A549 (cell line): ENCODE results near the gene BEST2. TPM values are rescaled to one million over a fixed set of nuclear protein-coding genes. Genes with fewer than 3 reads are reported as not detected.

Source experiments
- ATAC-seq, 2 experiments: fragments of 200-7000 bp in 1 of 2; fragments of >200 bp in 1 of 2; cut with Nextera tagmentation in 1 of 2; cut with Tn5 transposase in 1 of 2; 3 replicates each; pipeline versions ENCODE4 v1.8.0 to v1.9.1; 2018 to 2020; ENCODE audit warnings: mild to moderate bottlenecking in 1 of 2, moderate library complexity in 1 of 2
- CTCF ChIA-PET: fragments of 300-600 bp; sonication (Branson Sonifier 250); formaldehyde crosslinking; extraction: SDS; loops from one replicate; lab custom pipeline; 2021; ENCODE audit warnings: antibody characterized with exemption, inconsistent platforms; lab: Yijun Ruan, JAX
- POLR2A ChIA-PET: fragments of 350-600 bp; formaldehyde crosslinking; extraction: SDS; loops from one replicate; lab custom pipeline; 2021; ENCODE audit warnings: antibody characterized with exemption, inconsistent platforms; lab: Yijun Ruan, JAX
- DNase-seq, 2 experiments: peaks; one replicate each; pipeline versions ENCODE4 v3.0.0 to v3.0.0-alpha.2; 2011 to 2016; ENCODE audit warnings: low read depth in 1 of 2, low spot score in 1 of 2
- FAIRE-seq: peaks from 2 replicates; lab custom pipeline; 2011; peaks lifted over from hg19 to GRCh38; lab: Jason Lieb, UNC
- H3K27ac ChIP-seq, 2 experiments: fragments of >200 bp; sonication (Bioruptor Twin); formaldehyde crosslinking; 3 replicates each; pipeline ENCODE4 v1.5.1; 2016 to 2017
- H3K4me1 ChIP-seq: fragments of >200 bp; sonication (Bioruptor Twin); formaldehyde crosslinking; 3 replicates; pipeline ENCODE4 v1.6.1; 2016
- H3K4me2 ChIP-seq: fragments of >200 bp; sonication (Bioruptor Twin); formaldehyde crosslinking; 3 replicates; pipeline ENCODE4 v1.6.1; 2016
- H3K4me3 ChIP-seq: fragments of >200 bp; sonication (Bioruptor Twin); formaldehyde crosslinking; 3 replicates; pipeline ENCODE4 v1.5.1; 2016
- H3K9me3 ChIP-seq: fragments of >200 bp; sonication (Bioruptor Twin); formaldehyde crosslinking; 3 replicates; pipeline ENCODE4 v1.6.1; 2016
- FOSL2 ChIP-seq, 2 experiments: fragments of 450-650 bp in 1 of 2; fragments of >200 bp in 1 of 2; sonication (Bioruptor Twin) in 1 of 2; formaldehyde crosslinking; IDR thresholded peaks; 2 replicates each; pipeline versions ENCODE4 v1.5.0 to v1.6.1; 2016 to 2020; ENCODE audit warnings: mild to moderate bottlenecking in 1 of 2, moderate library complexity in 1 of 2
- RAD21 ChIP-seq, 2 experiments: fragments of >200 bp in 1 of 2; sonication (Bioruptor Twin) in 1 of 2; formaldehyde crosslinking in 1 of 2; IDR thresholded peaks in 1 of 2; conservative IDR thresholded peaks in 1 of 2; 2 replicates in 1 of 2; 3 replicates in 1 of 2; pipeline ENCODE4 v1.6.1; 2012 to 2018; ENCODE audit warnings: inconsistent platforms in 1 of 2
- SMC3 ChIP-seq: fragments of >200 bp; sonication (Bioruptor Twin); formaldehyde crosslinking; IDR thresholded peaks from 3 replicates; pipeline ENCODE4 v1.6.1; 2018; ENCODE audit warnings: inconsistent platforms
- TFCP2L1 ChIP-seq: fragments of 250-450 bp; sonication (Bioruptor Pico); IDR thresholded peaks from 2 replicates; pipeline ENCODE4 v1.5.0; 2021; ENCODE audit warnings: mild to moderate bottlenecking
- WGBS: methylation state at CpG from one replicate; pipeline ENCODE4 v1.1.6; 2017; ENCODE audit errors: missing lambda C conversion rate; 5-methylcytosine and 5-hydroxymethylcytosine counted together
- polyA plus RNA-seq, 4 experiments: library from polyadenylated mRNA; depleted of rRNA in 3 of 4; stranded (reverse); fragments of >200 nt; fragmentation: RNase III in 1 of 4; extraction: RNeasy Plus Mini Kit Qiagen cat#74134 plus additional on column Dnase treatment in 1 of 4; gene quantifications; 2 replicates in 3 of 4; 3 replicates in 1 of 4; pipeline ENCODE4 v1.2.3, GENCODE V29; 2011 to 2017
- TF ChIP-seq, protein P1 (sequence below): IDR thresholded peaks from 2 replicates; pipeline ENCODE4 v1.6.1; 2012
- TF ChIP-seq, protein P2 (sequence below): fragments of 200-600 bp; sonication (generic); IDR thresholded peaks from 2 replicates; pipeline ENCODE4 v1.6.1; 2016; ENCODE audit warnings: antibody characterized with exemption, mild to moderate bottlenecking, moderate library complexity
- TF ChIP-seq, protein P3 (sequence below): fragments of >200 bp; sonication (Bioruptor Twin); formaldehyde crosslinking; IDR thresholded peaks from 3 replicates; pipeline ENCODE4 v1.5.1; 2016
- TF ChIP-seq, protein P4 (sequence below): IDR thresholded peaks from 2 replicates; pipeline ENCODE4 v1.6.1; 2012

The BEST2 gene
- polyA plus RNA-seq, 2 of the 4 experiments (the other 2 are of a cell fraction) = not detected

DNA sequence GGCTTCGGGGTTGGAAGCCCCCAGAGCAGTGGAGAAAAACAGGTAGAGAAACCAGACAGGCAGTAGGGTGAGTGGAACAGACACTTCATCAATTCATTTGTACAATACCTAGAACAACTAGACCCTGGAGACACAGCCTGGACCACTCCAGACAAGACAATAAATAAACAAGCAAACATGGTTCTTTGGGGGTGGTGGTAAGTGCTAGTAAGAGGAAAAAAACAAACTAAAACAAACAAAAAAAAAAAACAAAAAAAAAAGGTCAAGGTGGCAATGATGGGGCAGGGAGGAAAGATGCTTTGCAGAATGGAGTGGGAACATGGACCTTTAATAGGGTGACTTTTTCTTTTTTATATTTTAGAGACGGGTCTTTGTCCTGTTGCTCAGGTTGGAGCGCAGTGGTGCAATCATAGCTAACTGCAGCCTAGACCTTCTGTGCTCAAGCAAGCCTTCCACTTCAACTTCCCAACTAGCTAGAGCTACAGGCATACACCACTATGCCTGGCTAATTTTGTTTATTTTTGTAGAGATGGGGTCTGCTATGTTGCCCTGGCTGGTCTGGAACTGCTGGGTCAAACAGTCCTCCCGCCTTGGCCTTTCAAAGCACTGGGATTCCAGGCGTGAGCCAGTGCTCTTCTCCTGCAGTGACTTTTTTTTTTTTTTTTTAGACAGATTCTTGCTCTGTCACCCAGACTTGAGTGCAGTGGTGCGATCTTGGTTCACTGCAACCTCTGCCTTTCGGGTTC lies 42.8 kb downstream of the BEST2 start:
- POLR2A ChIA-PET = interaction anchor here (0.7 to 6.5 kb wide), 4 partner anchors 17 to 67 kb away, joined by 4 to 122 read pairs (median 18); no protein-coding TSS in a partner anchor
- Histone ChIP-seq H3K4me1 (peaks cover 29% of the 10 kb centered on the region), H3K27ac (peak overlapping the region; percentile 96 to 99), H3K4me3 (peak overlapping the region; percentile 92), H3K4me2 (peak overlapping the region; percentile 86), H3K9me3 (no peaks in the 10 kb centered on the region)
- ATAC-seq = no peak
- TF ChIP-seq FOSL2 (IDR thresholded peaks at IDR 0.05) = no peak
- no peak for TF ChIP-seq FOSL2 (CRISPR knock-in tag; IDR thresholded peaks at IDR 0.05)
- peak; percentile 86 for TF ChIP-seq TFCP2L1 (CRISPR knock-in tag)
- WGBS = 69% methylated on average over 7 of the region's 7 CpGs
- peak in 1 of 2 experiments; percentile 66 for DNase-seq
- CTCF ChIA-PET = interaction anchor here (0.6 to 17.4 kb wide), 9 partner anchors 11 to 118 kb away, joined by 4 to 901 read pairs (median 18); partner anchors contain the start of genes GET3, HOOK2 and RNASEH2A
- FAIRE-seq = no peak

DNA sequence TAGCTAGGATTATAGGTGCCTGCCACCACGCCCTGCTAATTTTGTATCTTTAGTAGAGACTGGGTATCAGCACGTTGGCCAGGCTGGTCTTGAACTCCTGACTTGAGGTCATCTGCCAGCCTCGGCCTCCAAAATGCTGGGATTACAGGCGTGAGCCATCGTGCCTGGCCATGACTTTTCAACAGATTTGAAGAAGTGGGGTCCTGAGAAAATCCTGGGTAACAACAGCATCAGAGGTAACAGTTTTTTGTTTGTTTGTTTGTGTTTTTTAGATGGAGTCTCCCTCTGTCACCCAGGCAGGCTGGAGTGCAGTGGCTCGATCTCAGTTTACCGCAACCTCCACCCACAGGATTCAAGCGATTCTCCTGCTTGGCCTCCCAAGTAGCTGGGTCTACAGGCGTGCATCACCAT lies 43.4 kb downstream of the BEST2 start:
- Histone ChIP-seq H3K4me3 (no peak overlapping the region), H3K4me1 (peaks cover 29% of the 10 kb centered on the region), H3K9me3 (no peaks in the 10 kb centered on the region), H3K4me2 (peak overlapping the region; percentile 86; the same call in 2 of the 3 replicates), H3K27ac (peak overlapping the region; percentile 96 to 99)
- FAIRE-seq (no peak), ATAC-seq (no peak), DNase-seq (peak in 1 of 2 experiments; percentile 54)
- 93% methylated on average over 9 of the region's 9 CpGs for WGBS
- TF ChIP-seq, protein P1, sequence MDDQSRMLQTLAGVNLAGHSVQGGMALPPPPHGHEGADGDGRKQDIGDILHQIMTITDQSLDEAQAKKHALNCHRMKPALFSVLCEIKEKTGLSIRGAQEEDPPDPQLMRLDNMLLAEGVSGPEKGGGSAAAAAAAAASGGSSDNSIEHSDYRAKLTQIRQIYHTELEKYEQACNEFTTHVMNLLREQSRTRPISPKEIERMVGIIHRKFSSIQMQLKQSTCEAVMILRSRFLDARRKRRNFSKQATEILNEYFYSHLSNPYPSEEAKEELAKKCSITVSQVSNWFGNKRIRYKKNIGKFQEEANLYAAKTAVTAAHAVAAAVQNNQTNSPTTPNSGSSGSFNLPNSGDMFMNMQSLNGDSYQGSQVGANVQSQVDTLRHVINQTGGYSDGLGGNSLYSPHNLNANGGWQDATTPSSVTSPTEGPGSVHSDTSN = 0 out of 2 replicates have a peak, but pooled peaks have one; percentile 8
- TF ChIP-seq, protein P2, sequence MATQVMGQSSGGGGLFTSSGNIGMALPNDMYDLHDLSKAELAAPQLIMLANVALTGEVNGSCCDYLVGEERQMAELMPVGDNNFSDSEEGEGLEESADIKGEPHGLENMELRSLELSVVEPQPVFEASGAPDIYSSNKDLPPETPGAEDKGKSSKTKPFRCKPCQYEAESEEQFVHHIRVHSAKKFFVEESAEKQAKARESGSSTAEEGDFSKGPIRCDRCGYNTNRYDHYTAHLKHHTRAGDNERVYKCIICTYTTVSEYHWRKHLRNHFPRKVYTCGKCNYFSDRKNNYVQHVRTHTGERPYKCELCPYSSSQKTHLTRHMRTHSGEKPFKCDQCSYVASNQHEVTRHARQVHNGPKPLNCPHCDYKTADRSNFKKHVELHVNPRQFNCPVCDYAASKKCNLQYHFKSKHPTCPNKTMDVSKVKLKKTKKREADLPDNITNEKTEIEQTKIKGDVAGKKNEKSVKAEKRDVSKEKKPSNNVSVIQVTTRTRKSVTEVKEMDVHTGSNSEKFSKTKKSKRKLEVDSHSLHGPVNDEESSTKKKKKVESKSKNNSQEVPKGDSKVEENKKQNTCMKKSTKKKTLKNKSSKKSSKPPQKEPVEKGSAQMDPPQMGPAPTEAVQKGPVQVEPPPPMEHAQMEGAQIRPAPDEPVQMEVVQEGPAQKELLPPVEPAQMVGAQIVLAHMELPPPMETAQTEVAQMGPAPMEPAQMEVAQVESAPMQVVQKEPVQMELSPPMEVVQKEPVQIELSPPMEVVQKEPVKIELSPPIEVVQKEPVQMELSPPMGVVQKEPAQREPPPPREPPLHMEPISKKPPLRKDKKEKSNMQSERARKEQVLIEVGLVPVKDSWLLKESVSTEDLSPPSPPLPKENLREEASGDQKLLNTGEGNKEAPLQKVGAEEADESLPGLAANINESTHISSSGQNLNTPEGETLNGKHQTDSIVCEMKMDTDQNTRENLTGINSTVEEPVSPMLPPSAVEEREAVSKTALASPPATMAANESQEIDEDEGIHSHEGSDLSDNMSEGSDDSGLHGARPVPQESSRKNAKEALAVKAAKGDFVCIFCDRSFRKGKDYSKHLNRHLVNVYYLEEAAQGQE = no peak
- CTCF ChIA-PET = interaction anchor here (0.9 to 17.4 kb wide), 16 partner anchors 8 to 118 kb away, joined by 4 to 901 read pairs (median 15); partner anchors contain the start of genes GET3, HOOK2, MAST1 and RNASEH2A
- POLR2A ChIA-PET = interaction anchor here (0.7 to 6.5 kb wide), 4 partner anchors 17 to 67 kb away, joined by 3 to 122 read pairs (median 4); no protein-coding TSS in a partner anchor

DNA sequence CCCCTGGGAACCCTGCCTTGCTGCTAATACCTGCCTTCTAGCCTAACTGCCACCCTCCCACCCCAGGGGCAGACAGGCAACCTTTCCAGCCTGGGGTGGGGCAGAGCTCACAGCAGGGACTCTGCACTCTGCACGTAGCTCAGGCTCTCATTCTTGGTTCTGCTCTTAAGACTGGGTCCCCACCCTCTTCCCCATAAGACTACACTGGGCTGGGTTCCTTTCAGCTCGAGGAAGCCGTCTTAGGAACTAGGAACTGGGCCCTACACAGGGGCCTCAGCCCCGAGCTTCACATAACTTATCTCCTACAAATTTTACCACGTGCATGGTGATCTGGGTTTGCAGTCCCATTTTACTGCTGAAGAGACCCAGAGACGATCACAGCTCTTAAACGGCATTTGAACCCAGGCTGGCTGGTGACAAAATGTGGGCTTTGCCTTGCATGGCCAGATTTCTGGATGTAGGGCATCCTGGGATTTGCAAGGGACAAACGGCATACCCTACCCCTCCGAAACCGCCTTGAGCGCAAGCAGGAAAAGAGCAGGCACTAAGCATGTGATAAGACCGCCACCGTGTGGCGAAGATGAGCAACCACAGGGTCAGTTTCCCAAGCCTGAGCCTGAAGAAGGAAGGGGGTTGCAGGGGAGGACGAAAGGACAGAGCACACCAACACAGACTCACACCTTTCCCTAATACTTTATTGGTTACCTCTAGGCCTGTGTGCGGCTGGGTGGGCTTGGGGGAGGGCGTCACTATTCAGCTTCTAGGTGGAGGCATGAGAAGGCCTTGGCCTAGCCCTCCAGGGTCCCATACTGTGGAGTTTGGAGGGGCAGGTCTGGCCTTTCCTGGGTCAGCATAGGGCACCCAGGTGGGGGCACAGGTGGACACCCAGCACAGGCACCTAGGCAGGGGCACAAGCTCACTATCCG lies 44.8 kb downstream of the BEST2 start:
- FAIRE-seq = no peak

More for the DNA sequence above, 44.8 kb downstream of the BEST2 start:
- ChIA-PET CTCF (interaction anchor here (0.6 to 17.4 kb wide), 37 partner anchors 9 to 120 kb away, joined by 3 to 901 read pairs (median 5); partner anchors contain the start of genes BEST2, GET3, HOOK2 and MAST1), POLR2A (interaction anchor here (0.8 to 6.5 kb wide), 3 partner anchors 19 to 30 kb away, joined by 3 to 122 read pairs (median 3); no protein-coding TSS in a partner anchor)
- peak; percentile 27 to 34; a peak in 4 of 6 replicates for ATAC-seq
- peak overlapping the region; percentile 69 to 84 for H3K27ac ChIP-seq
- TF ChIP-seq RAD21 (conservative IDR thresholded peaks at IDR 0.05 in 1 of 2, IDR thresholded peaks at IDR 0.05 in 1 of 2) (peak; percentile 95 to 98), SMC3 (peak; percentile 93)
- TF ChIP-seq, protein P3, sequence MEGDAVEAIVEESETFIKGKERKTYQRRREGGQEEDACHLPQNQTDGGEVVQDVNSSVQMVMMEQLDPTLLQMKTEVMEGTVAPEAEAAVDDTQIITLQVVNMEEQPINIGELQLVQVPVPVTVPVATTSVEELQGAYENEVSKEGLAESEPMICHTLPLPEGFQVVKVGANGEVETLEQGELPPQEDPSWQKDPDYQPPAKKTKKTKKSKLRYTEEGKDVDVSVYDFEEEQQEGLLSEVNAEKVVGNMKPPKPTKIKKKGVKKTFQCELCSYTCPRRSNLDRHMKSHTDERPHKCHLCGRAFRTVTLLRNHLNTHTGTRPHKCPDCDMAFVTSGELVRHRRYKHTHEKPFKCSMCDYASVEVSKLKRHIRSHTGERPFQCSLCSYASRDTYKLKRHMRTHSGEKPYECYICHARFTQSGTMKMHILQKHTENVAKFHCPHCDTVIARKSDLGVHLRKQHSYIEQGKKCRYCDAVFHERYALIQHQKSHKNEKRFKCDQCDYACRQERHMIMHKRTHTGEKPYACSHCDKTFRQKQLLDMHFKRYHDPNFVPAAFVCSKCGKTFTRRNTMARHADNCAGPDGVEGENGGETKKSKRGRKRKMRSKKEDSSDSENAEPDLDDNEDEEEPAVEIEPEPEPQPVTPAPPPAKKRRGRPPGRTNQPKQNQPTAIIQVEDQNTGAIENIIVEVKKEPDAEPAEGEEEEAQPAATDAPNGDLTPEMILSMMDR = peak; percentile 90
- TF ChIP-seq, protein P4, sequence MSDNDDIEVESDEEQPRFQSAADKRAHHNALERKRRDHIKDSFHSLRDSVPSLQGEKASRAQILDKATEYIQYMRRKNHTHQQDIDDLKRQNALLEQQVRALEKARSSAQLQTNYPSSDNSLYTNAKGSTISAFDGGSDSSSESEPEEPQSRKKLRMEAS = no peak; the same call in none of the 2 replicates
- H3K9me3 ChIP-seq = no peaks in the 10 kb centered on the region
- no peak overlapping the region for H3K4me3 ChIP-seq
- peak overlapping the region; percentile 64 for H3K4me2 ChIP-seq
- H3K4me1 ChIP-seq = peaks cover 21% of the 10 kb centered on the region
- WGBS = under 1% methylated on average over 13 of the region's 18 CpGs
- peak in 1 of 2 experiments; percentile 86 for DNase-seq
